ENCODE results near the gene EFCAB8.
"Not testable (repeated sequence)": the region's sequence is repeated elsewhere in the genome, so short reads cannot be mapped to it uniquely, and the experiment has no call there.

Gene EFCAB8

DNA sequence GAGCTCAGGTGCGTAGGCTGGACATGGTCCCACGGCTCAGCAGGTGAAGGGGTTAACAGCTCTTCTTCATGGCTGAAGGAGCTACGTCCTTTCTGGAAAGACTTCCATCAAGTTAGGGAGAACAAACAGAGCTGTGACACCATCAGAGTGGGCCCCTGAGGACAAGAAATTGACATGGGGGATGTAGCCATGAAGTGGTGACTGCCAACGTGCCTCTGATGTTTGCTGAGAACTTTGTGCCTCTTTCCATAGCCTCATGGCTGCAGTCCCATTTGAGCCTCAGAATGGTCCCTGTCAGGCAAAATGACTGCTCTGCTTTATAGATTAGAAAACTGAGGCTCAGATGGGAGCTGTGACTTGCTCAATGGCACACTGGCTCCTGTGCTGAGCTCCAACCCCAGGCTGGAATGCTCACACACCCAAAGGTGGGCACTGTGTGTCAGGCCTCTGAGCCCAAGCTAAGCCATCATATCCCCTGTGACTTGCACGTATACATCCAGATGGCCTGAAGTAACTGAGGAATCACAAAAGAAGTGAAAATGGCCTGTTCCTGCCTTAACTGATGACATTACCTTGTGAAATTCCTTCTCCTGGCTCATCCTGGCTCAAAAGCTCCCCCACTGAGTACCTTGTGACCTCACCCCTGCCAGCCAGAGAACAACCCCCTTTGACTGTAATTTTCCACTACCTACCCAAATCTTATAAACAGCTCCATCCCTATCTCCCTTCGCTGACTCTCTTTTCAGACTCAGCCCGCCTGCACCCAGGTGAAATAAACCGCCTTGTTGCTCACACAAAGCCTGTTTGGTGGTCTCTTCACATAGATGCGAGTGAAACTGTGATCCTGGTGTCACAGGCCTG, 115.7 kb downstream of the EFCAB8 start:
- not testable (repeated sequence) for DNase-seq

- not testable (repeated sequence) for DNase-seq
These were observed 116.4 kb downstream of the EFCAB8 start for GRCh38 chr20:32975121-32975520.

DNA sequence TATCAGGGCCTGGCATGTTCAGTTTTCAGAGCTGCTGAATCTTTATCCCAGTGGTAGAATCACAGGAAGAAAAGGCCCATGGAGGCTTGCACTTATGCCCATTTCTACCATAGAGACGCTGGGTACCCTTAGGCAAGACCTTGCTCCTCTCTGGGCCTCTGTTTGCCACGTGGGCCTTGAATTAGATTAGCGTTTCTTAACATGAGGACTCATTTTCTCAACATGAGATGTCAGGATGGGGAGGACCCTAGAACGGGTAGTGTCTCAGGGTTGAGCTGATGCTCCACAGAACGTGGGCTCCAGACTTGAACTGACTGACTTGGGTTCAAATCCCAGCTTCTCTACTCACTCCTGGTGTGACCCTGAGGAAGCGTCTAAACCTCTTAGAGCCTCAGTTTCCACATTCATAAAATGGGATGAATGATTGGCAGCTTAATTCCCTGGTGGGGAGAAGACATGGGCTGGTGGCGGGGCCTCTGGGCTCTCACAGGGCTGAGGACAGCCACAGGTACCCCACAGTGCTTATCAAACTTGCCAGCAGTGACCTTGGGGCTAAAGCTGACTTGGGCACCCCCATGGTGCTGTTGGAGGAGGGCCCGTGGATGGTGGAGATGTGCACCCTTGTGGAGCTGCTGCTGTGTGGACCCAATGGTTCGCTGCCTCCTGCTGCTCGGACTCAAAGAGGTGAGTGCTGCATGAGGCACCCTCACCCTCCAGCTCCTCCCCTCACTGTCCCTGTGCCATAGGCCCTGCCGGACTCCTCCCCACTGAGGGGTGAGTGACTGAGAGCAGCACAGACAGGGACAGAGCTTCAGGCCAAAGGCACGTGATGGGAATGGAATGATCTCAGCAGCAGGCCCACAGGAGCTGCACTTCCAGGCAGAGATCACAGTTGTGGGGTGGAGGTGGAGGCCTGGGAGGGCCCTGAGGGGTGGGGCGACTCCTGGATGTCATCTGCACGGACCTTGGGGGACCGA, 117.3 kb downstream of the EFCAB8 start:
- DNase-seq, result no peak

DNA sequence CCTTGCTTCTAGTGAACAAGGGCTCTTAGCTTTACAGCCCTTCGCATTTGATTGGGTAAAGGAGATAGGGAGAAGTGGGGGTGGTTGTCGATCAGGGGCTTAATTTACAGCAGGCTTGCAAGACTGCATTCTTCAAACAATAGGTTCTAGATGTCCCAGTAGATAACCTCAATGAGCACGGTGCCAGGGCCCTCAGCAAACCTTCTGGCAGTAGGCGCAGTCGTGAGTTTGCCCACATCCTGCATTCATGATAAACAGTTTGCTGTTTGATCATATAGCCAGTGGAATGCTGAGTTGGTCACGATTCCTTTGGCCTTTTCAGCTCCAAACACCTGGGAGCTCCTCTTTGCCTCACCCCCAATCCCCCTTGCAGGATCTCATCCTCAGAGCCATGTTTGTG, 118.0 kb downstream of the EFCAB8 start:
- no peak for DNase-seq

GRCh38 chr20:32977281-32978008, 118.7 kb downstream of the EFCAB8 start:
- DNase-seq, result no peak

DNA sequence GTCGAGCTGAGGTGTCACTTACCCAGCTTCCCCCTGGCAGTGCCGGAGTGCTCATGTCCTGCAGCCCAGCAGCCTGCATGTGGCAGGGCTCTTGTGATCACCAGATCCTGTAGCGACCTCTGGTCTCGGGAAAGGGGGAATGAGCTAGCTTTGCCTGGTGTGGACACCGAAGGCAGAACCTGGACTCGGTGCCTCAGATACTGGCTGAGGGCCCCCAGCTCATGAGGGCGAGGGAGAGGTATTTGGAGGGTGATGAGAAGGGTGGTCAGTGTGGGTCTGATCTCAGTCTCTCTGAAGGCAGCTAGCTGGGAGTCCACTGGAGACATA, 119.2 kb downstream of the EFCAB8 start:
- no peak for DNase-seq

DNA sequence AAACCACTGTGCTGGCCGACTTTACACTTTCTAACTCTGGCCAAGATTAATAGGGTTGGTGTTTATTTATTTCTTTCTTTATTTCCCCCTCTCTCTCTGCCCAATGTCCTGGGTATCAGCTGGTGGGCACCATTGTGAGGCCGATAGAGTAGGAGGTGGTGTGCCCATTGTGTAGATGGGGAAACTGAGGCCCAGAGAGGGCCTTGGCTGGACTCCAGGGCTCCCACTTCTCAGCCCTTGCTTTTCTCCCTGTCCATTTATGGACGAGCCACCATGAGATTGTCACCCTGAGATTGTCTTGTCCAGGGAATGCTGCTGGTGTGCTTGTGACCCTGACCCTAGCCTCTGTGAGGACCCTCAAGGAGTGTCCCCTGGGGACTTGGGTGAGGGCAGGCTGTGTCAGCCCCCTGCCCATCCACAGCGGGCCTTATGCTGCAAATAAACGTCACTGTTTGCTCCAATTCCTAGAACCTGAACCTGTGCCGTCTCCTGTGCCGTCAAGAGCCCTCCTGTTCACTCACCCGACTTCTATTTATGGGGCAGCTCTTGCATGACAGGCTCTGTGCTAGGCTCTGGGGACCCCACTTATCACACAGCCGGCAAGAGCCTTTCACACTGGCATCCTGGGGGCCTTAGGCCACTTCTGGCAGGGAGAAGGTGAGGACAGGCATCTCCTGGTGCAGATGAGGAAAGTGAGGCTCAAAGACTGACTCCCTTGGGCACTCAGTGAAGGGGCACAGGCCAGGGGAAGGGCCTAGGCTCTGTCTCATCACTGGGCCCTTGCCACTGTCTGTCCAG, 120.7 kb downstream of the EFCAB8 start:
- DNase-seq, result no peak

DNA sequence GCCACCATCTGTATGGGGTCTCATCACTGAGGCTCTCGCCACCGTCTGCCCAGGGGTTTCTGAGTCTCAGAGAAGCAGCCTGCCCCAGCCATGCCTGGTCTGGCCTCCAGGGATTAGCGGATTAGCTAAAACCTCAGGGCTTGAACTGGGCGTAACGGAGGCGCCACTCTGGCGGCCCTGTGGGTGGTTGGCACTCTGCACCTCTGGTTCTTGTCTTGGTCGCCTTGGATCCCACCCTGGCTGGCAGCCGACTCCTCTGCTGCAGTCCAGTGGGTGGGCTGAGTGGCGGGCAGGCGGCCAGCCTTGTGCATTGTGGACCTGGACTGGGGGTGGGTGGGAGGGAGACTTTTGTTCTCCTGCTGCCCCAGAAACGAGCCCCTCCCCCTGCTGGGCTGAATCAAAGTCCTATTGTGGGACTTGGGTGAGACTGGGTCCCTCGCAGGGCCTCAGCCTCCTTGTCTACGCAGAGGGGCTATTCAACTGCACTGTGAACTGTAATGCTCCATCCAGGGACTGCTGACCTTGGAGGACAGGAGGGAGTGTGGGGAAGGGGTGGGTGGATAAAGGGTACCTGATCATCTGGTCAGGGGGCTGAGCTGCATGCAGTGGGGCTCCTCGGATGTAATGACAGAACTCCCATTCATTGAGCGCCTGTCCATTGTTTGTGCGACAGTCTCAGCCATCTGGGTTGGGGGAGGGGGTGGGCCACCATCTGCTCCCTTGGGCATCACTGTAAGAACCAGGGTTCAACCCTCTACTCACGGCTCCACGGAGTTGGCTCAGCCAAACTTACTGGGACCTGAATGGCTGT, 121.6 kb downstream of the EFCAB8 start:
- no peak for DNase-seq

DNA sequence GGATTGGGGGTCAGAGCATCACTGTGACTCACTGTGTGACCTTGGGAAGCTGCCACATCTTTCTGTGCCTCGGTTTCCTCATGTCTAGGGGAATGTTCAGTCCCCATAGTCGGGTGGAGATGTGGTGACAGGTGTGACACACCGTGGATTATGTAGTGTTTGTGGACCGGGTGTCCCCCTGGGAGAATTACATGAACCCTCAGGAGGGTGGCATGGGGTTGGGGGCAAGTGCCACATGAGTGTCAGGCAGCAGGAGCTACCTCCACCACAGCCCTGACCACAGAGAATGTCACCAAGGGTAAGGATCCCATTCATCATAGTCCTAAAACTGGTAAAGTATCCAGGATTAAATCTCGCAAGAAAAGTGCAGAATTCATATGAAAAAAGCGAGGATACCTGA, 122.3 kb downstream of the EFCAB8 start:
- DNase-seq, result no peak

DNA sequence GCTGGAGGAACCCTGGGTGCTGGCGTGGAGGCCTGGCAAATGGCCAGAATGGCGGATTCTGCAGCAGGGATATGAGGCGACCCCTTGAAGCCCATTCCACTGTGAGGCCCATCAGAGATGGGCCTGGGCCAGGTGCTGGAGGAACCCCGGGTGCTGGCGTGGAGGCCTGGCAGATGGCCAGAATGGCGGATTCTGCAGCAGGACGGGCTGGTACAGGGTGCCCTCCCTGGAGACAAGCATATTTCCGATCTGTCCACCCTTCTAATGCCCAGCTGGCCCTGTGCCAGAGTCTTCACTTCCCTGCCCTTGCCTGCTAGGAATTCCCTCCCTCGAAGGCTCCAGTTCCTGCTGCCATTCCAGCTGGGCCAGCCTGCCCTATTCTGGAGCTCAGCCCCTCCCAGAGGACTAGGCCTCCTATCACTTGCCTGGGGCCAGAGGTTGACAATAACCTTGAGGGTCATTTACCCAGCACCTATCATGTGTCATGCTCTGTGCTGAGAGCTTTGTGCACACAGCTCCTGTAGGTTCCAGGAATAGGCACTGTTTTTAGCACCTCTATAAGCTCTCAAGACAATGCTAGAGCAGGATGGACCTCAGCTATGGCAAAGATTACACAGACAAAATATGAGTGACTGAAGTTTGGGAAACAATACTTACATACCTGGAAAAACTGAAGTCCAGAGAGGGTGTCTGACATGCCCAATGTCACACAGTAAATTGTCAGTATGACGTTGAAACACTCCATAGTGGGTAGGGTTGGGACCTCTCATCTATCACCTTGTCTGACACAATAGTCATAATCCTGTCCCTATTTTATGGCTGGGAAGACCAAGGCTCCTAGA, 124.1 kb downstream of the EFCAB8 start:
- DNase-seq, result no peak

DNA sequence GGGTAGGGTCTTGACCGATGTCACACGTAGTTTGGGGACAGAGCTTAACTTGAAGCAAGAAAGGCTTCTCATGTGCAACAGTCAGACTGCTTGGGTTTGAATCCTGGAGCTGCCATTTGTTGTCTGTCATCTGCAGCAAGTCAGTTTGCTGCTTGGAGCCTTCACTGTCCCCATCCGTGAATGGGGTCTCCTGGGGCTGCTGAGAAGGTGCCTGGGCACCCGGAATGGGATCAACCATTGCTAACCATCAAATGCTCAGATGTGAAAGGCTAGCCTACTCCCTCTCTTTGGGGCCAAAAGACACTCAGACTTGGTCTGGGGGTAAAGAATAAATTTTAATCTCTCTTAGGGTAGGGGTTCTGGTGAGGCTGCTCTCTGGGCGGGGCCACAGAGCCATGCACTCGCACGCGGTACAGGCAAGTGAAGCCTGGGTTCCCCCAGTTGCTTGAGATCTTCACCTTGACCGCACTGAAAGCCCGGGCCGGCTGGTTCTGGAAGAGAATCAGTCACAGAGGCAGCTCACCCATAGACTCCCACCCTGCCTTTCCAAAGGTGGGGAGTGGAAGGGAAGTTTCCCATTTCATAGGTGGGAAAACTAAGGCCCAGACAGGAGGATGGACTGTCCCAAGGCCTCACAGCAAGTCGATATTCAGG, 124.9 kb downstream of the EFCAB8 start:
- no peak for DNase-seq

GRCh38 chr20:32984196-32984595, 125.5 kb downstream of the EFCAB8 start:
- DNase-seq, result no peak

DNA sequence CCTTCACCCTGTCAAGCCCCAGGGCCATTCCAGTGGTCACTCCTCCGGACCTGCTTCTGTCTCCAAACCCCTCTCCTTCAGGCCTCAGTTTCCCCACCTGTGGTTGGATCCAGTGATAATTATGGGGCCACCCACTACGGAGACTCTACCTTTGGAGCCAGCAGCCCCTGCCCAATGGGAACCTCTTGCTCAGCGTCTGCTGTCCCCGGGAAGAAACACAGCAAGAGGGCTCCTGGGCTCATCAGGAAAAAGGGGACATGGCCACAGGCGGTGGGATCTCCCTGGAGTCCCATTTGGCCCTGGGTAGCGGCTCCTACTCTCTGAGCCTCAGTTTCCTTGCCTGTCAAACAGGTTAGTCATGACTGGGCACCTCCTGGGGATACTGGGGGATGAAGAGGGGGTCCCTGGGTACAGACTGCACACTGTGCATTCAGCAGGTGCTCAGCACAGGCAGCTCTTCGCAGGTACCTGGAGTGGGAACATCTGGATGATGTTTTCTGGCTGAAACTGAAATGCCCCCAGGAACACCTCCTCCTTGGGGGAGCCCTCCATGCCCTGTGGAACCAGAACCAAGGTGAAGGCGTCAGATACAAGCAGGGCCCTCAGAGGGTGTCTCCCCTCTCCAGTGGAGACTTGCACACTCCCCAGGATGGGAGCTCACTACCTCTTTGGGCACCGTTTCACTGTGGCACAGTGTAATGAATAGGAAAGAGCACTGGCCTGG, 126.1 kb downstream of the EFCAB8 start:
- DNase-seq, result no peak

GRCh38 chr20:32985596-32985995, 126.9 kb downstream of the EFCAB8 start:
- no peak for DNase-seq

- no peak for DNase-seq
These were observed 127.7 kb downstream of the EFCAB8 start for GRCh38 chr20:32986331-32986966.

GRCh38 chr20:32987044-32987825, 128.5 kb downstream of the EFCAB8 start:
- DNase-seq, result no peak

- DNase-seq, result no peak
These were observed 129.3 kb downstream of the EFCAB8 start for GRCh38 chr20:32988008-32988407.

Data from stimulated activated CD4-positive, alpha-beta T cell treated with anti-CD3 and anti-CD28 coated beads, Interleukin-12 subunit alpha, Interleukin-12 subunit beta, amount 100 ng/mL, for 4 hours (primary cell).